Coronary artery (tissue), 2 donors: ENCODE data around the gene RSBN1L.
A peak's percentile ranks its signal among the peaks of the same experiment; 100 is the strongest.

ENCODE experiments used
- DNase-seq: peaks from one replicate; pipeline ENCODE4 v3.0.0-alpha.2; 2017; ENCODE audit warnings: low spot score
- H3K27ac ChIP-seq, 2 donors: fragments of 200-600 bp; sonication (generic); one replicate each; pipeline ENCODE4 v1.5.1; 2016 to 2019
- H3K4me3 ChIP-seq: fragments of 200-600 bp; sonication (generic); 2 replicates; pipeline ENCODE4 v1.5.1; 2016; ENCODE audit warnings: mild to moderate bottlenecking, moderate library complexity
- CTCF ChIP-seq: fragments of 200-600 bp; sonication (generic); IDR thresholded peaks from one replicate; pipeline ENCODE4 v1.5.1; 2019; ENCODE audit warnings: antibody characterized with exemption

The RSBN1L gene

GRCh38 chr7:77796109-77796508 lies 99.8 kb downstream of the RSBN1L start:
- no peak for DNase-seq
- no peak for TF ChIP-seq CTCF
- Histone ChIP-seq H3K27ac (no peak overlapping the region), H3K4me3 (no peak overlapping the region)

GRCh38 chr7:77796960-77797359 lies 100.7 kb downstream of the RSBN1L start:
- no peak for TF ChIP-seq CTCF
- Histone ChIP-seq H3K4me3 (peak overlapping the region; percentile 94), H3K27ac (no peak overlapping the region)

DNA sequence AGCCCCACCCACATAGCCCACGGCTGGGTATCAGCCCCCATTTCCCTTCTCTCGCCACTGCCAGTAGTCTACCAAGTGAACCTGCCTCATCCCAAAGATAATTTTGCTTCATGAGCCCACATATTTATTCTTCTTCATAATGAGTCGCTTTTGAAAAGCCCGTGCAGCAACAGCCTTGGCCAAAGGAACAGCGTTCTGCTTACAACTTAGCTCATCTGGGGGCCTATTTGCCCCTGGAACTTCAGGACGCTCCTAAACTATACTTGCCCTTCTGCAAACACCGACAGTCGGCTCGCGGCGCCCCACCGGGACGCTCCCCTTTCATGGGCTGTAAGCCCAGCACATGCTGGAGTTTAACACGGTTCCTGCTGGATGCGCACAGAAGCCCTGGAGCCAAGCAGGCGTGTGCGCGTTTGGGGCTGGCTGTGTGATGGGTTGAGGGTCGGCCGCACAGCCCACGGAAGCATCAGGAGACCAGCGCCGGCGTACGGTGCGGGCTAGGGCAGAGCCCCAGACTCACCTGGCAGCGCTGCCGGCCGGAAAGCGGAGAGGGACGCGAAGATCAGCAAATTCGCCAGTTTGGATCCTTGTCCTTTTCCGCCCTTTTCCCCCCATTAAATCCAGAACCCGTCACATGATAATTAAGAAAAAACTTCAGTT lies 101.6 kb downstream of the RSBN1L start:
- DNase-seq, result no peak
- Histone ChIP-seq H3K27ac (peak overlapping the region; percentile 84 to 93), H3K4me3 (peak overlapping the region; percentile 94)
- no peak for TF ChIP-seq CTCF

More at GRCh38 chr7:77796960-77797359, 100.7 kb downstream of the RSBN1L start:
- DNase-seq, result no peak

- DNase-seq, result peak; percentile 99
- Histone ChIP-seq H3K4me3 (peak within 1 kb of the TSS; percentile 94), H3K27ac (peak within 1 kb of the TSS; percentile 84 to 96)
- TF ChIP-seq CTCF, result no peak
These were observed 102.3 kb downstream of the RSBN1L start, which contains the start of the genes PHTF2 and TMEM60 for GRCh38 chr7:77798394-77799077. TSS of gene PHTF2 (plus strand) at chr7:77798773. TSS of gene TMEM60 (minus strand) at chr7:77798434. CDS start at chr7:77794373, 4,061 bp downstream.

DNA sequence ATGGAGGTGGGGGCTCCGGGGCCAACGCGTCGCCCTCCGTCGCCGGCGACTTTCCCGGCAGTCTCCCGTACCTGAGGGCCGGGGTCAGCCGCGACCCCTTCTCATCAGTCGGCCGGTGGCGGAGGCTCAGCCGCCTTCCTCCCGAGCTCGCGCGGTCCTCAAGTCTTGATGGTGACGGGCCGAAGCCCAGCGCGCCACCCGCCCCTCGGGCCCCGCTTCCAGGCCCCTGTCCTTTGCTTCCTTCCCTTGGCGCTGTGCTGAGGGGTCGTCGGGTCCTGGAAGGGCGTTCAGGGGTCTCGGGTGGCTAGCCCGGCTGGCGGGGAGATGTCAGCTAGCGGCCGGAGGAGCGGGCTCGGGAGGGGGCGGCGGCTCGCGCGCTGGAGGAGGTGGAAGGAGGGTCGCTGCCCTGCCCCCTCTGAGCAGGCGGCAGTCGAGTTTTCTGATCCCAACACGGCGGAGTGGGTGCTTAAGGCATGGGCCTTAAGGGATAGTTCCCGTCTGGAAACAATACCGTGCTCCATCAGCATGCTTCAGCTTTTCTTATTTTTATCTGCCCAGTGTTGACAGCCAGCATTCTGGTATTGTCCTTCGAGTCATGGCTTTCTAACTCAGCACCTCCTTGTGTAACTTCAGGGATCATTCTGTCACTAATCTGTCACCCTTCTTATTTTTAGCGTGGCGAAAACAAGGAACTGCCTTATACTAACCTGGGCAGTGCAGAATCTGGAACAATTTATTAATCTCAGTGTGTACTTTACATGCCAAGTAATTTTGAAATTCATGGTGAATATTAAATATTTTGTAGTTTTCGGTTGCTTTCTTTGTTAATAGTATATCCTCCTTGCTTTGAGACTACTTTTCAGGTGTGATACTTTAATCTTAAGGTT lies 103.1 kb downstream of the RSBN1L start:
- H3K27ac ChIP-seq, result peak overlapping the region; percentile 84 to 96
- TF ChIP-seq CTCF, result no peak
- peak overlapping the region; percentile 94 for H3K4me3 ChIP-seq
- DNase-seq, result peak; percentile 78

DNA sequence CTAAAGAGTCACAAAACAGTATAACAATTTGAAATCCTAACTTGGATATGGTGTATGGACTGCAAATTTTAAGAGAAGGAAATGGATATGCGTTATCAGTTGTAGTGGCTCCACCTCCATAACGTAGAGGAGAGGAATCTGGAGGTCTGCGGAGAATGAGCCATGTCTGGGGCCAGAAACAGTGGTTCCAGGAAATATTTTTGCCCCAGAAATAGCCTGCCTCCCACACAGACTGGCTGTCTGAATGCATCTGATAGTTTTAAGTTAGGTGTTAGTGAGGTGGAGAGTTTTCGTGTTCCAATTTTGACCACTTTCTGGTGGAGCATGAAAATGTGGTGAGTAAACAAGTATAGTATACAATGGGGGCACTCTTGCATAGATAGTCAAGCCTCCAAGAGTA lies 103.9 kb downstream of the RSBN1L start:
- peak overlapping the region; percentile 94 for H3K4me3 ChIP-seq

More for the DNA sequence above, 103.9 kb downstream of the RSBN1L start:
- H3K27ac ChIP-seq, result peak overlapping the region; percentile 17 to 84
- no peak for TF ChIP-seq CTCF
- no peak for DNase-seq
